Measurements from ENCODE around the gene MAN1B1.

MAN1B1 gene

GRCh38 chr9:137085920-137086530 is 760 bp upstream of the MAN1B1 start:
- no peak for DNase-seq (ENCODE audit: low spot score)

- DNase-seq (ENCODE audit: low spot score) = no peak
These were observed 682 bp downstream of the MAN1B1 start for GRCh38 chr9:137087409-137087925.

GRCh38 chr9:137088121-137088520 is 1.3 kb downstream of the MAN1B1 start:
- no peak for DNase-seq (ENCODE audit: low spot score)

- DNase-seq (ENCODE audit: low spot score) = no peak
These were observed 2.6 kb downstream of the MAN1B1 start for GRCh38 chr9:137089232-137089947.

- DNase-seq (ENCODE audit: low spot score) = no peak
These were observed 9.1 kb downstream of the MAN1B1 start for GRCh38 chr9:137095664-137096517.

- DNase-seq (ENCODE audit: low spot score) = no peak
These were observed 10.2 kb downstream of the MAN1B1 start for GRCh38 chr9:137096785-137097546.

- no peak for DNase-seq (ENCODE audit: low spot score)
These were observed 11.1 kb downstream of the MAN1B1 start for GRCh38 chr9:137097761-137098462.

GRCh38 chr9:137099231-137099630 is 12.4 kb downstream of the MAN1B1 start:
- no peak for DNase-seq (ENCODE audit: low spot score)

- DNase-seq (ENCODE audit: low spot score) = no peak
These were observed 16.6 kb downstream of the MAN1B1 start for GRCh38 chr9:137103206-137103999.

- DNase-seq (ENCODE audit: low spot score) = no peak
These were observed 19.3 kb downstream of the MAN1B1 start for GRCh38 chr9:137105814-137106661.

- DNase-seq (ENCODE audit: low spot score) = no peak
These were observed 20.0 kb downstream of the MAN1B1 start for GRCh38 chr9:137106662-137107250.

- DNase-seq (ENCODE audit: low spot score) = no peak
These were observed 20.6 kb downstream of the MAN1B1 start for GRCh38 chr9:137107312-137107921.

GRCh38 chr9:137107982-137108381 is 21.2 kb downstream of the MAN1B1 start:
- no peak for DNase-seq (ENCODE audit: low spot score)

- no peak for DNase-seq (ENCODE audit: low spot score)
These were observed 21.9 kb downstream of the MAN1B1 start for GRCh38 chr9:137108608-137109249.

- no peak for DNase-seq (ENCODE audit: low spot score)
These were observed 22.7 kb downstream of the MAN1B1 start for GRCh38 chr9:137109250-137110146.

GRCh38 chr9:137110147-137110910 is 23.5 kb downstream of the MAN1B1 start:
- no peak for DNase-seq (ENCODE audit: low spot score)

All from LoVo (cell line).